ENCODE data around the gene SMIM10. TPM values are rescaled to one million over a fixed set of nuclear protein-coding genes. Genes with fewer than 3 reads are reported as not detected.
"Not testable (repeated sequence)": the region's sequence is repeated elsewhere in the genome, so short reads cannot be mapped to it uniquely, and the experiment has no call there.

SMIM10 gene
- total and polyA plus RNA-seq, 2 experiments from 2014 or later = 3.8 to 6.7 TPM

- in situ Hi-C loops (cut with MboI) = no loop called here
- WGBS, 2 experiments (ENCODE audit: low coverage in 1 of 2, low lambda C conversion rate in 2 of 2, missing lambda C conversion rate in 2 of 2) = 87 to 91% methylated on average over 2 to 4 of the region's 4 CpGs
- no peaks in the 10 kb centered on the region for H3K9me2 ChIP-seq (ENCODE audit: insufficient read depth)
These were observed 20.1 kb downstream of the SMIM10 start for GRCh38 chrX:135010921-135011320.

GRCh38 chrX:135015523-135016245, 24.9 kb downstream of the SMIM10 start:
- in situ Hi-C loops (cut with MboI) = no loop called here
- no peaks in the 10 kb centered on the region for H3K9me2 ChIP-seq (ENCODE audit: insufficient read depth)

More at GRCh38 chrX:135010921-135011320, 20.1 kb downstream of the SMIM10 start:
- DNase-seq = no peak
- Histone ChIP-seq H3F3A (ENCODE audit: insufficient read depth) (no peaks in the 10 kb centered on the region), H3K4me2 (ENCODE audit: unreplicated experiment) (no peak overlapping the region), H3K9ac (no peak overlapping the region), H3K27ac (no peak overlapping the region), H3K4me3 (no peak overlapping the region), H3K27me3 (replicated peaks; ENCODE audit: insufficient read depth) (no peaks in the 10 kb centered on the region), H3K79me2 (ENCODE audit: insufficient read depth) (no peaks in the 10 kb centered on the region), H3K4me1 (ENCODE audit: insufficient read depth) (no peaks in the 10 kb centered on the region), H2AFZ (no peak overlapping the region), H4K20me1 (ENCODE audit: insufficient read depth) (no peaks in the 10 kb centered on the region), H3K9me3 (ENCODE audit: low read depth) (no peaks in the 10 kb centered on the region), H3K36me3 (ENCODE audit: low read depth) (no peaks in the 10 kb centered on the region)
- TF ChIP-seq EZH2 (IDR thresholded peaks at IDR 0.05; ENCODE audit: insufficient read depth, poor library complexity, severe bottlenecking) (no peak), EZH2phosphoT487 (IDR thresholded peaks at IDR 0.05; ENCODE audit: insufficient read depth, low read depth) (no peak)

GRCh38 chrX:135019890-135020289, 29.1 kb downstream of the SMIM10 start:
- DNase-seq; H3K9ac ChIP-seq; H3K4me3 ChIP-seq; H3K4me2 ChIP-seq (ENCODE audit: unreplicated experiment); H3K9me3 ChIP-seq (ENCODE audit: low read depth); H3K27ac ChIP-seq; H3K4me1 ChIP-seq (ENCODE audit: insufficient read depth); H3K36me3 ChIP-seq (ENCODE audit: low read depth); H3K9me2 ChIP-seq (ENCODE audit: insufficient read depth); H3K27me3 ChIP-seq (replicated peaks; ENCODE audit: insufficient read depth); H3F3A ChIP-seq (ENCODE audit: insufficient read depth); in situ Hi-C loops (cut with MboI); H2AFZ ChIP-seq; H4K20me1 ChIP-seq (ENCODE audit: insufficient read depth): not testable (repeated sequence)
- 86 to 91% methylated on average over 8 of the region's 8 CpGs for WGBS, 2 experiments (ENCODE audit: low coverage in 1 of 2, low lambda C conversion rate in 2 of 2, missing lambda C conversion rate in 2 of 2)
- peaks cover 22% of the 10 kb centered on the region for H3K79me2 ChIP-seq (ENCODE audit: insufficient read depth)

More at GRCh38 chrX:135015523-135016245, 24.9 kb downstream of the SMIM10 start:
- 88 to 97% methylated on average over 2 of the region's 2 CpGs for WGBS, 2 experiments (ENCODE audit: low coverage in 1 of 2, low lambda C conversion rate in 2 of 2, missing lambda C conversion rate in 2 of 2)
- no peaks in the 10 kb centered on the region for H3K36me3 ChIP-seq (ENCODE audit: low read depth)
- no peaks in the 10 kb centered on the region for H3K4me1 ChIP-seq (ENCODE audit: insufficient read depth)
- no peaks in the 10 kb centered on the region for H3K79me2 ChIP-seq (ENCODE audit: insufficient read depth)
- no peak overlapping the region for H3K4me3 ChIP-seq
- H3K9ac ChIP-seq = no peak overlapping the region
- H3F3A ChIP-seq (ENCODE audit: insufficient read depth) = no peaks in the 10 kb centered on the region
- no peaks in the 10 kb centered on the region for H3K9me3 ChIP-seq (ENCODE audit: low read depth)
- H2AFZ ChIP-seq = no peak overlapping the region
- no peak for DNase-seq
- H3K27me3 ChIP-seq (replicated peaks; ENCODE audit: insufficient read depth) = no peaks in the 10 kb centered on the region
- H3K4me2 ChIP-seq (ENCODE audit: unreplicated experiment) = no peak overlapping the region
- TF ChIP-seq EZH2phosphoT487 (IDR thresholded peaks at IDR 0.05; ENCODE audit: insufficient read depth, low read depth) (no peak), EZH2 (IDR thresholded peaks at IDR 0.05; ENCODE audit: insufficient read depth, poor library complexity, severe bottlenecking) (no peak)
- no peaks in the 10 kb centered on the region for H4K20me1 ChIP-seq (ENCODE audit: insufficient read depth)
- no peak overlapping the region for H3K27ac ChIP-seq

GRCh38 chrX:135023791-135024190, 33.0 kb downstream of the SMIM10 start:
- H3K27me3 ChIP-seq (replicated peaks; ENCODE audit: insufficient read depth); H2AFZ ChIP-seq; DNase-seq; H3K27ac ChIP-seq; H3K9ac ChIP-seq; H3K4me2 ChIP-seq (ENCODE audit: unreplicated experiment); in situ Hi-C loops (cut with MboI); H4K20me1 ChIP-seq (ENCODE audit: insufficient read depth); H3K4me1 ChIP-seq (ENCODE audit: insufficient read depth); H3K9me3 ChIP-seq (ENCODE audit: low read depth); H3K36me3 ChIP-seq (ENCODE audit: low read depth); H3K4me3 ChIP-seq; H3F3A ChIP-seq (ENCODE audit: insufficient read depth); H3K9me2 ChIP-seq (ENCODE audit: insufficient read depth): not testable (repeated sequence)
- 98 to 99% methylated on average over 6 of the region's 6 CpGs for WGBS, 2 experiments (ENCODE audit: low coverage in 1 of 2, low lambda C conversion rate in 2 of 2, missing lambda C conversion rate in 2 of 2)
- peaks cover 29% of the 10 kb centered on the region for H3K79me2 ChIP-seq (ENCODE audit: insufficient read depth)

GRCh38 chrX:135024526-135024925, 33.7 kb downstream of the SMIM10 start:
- no peak for DNase-seq
- Histone ChIP-seq H3K79me2 (ENCODE audit: insufficient read depth) (peaks cover 29% of the 10 kb centered on the region), H2AFZ (no peak overlapping the region), H3K27ac (no peak overlapping the region), H3K9me2 (ENCODE audit: insufficient read depth) (no peaks in the 10 kb centered on the region), H3K9me3 (ENCODE audit: low read depth) (no peaks in the 10 kb centered on the region), H3K4me3 (no peak overlapping the region), H3K27me3 (replicated peaks; ENCODE audit: insufficient read depth) (no peaks in the 10 kb centered on the region), H3K4me2 (ENCODE audit: unreplicated experiment) (no peak overlapping the region), H4K20me1 (ENCODE audit: insufficient read depth) (no peaks in the 10 kb centered on the region), H3F3A (ENCODE audit: insufficient read depth) (no peaks in the 10 kb centered on the region), H3K36me3 (ENCODE audit: low read depth) (no peaks in the 10 kb centered on the region), H3K9ac (no peak overlapping the region), H3K4me1 (ENCODE audit: insufficient read depth) (peaks cover 9% of the 10 kb centered on the region)
- in situ Hi-C loops (cut with MboI) = no loop called here
- TF ChIP-seq EZH2 (IDR thresholded peaks at IDR 0.05; ENCODE audit: insufficient read depth, poor library complexity, severe bottlenecking) (no peak), EZH2phosphoT487 (IDR thresholded peaks at IDR 0.05; ENCODE audit: insufficient read depth, low read depth) (no peak)
- 96 to 97% methylated on average over 9 of the region's 9 CpGs for WGBS, 2 experiments (ENCODE audit: low coverage in 1 of 2, low lambda C conversion rate in 2 of 2, missing lambda C conversion rate in 2 of 2)

GRCh38 chrX:135030207-135030963, 39.6 kb downstream of the SMIM10 start:
- H4K20me1 ChIP-seq (ENCODE audit: insufficient read depth); H3K27ac ChIP-seq; H3K4me2 ChIP-seq (ENCODE audit: unreplicated experiment); DNase-seq; H3K9me3 ChIP-seq (ENCODE audit: low read depth); H2AFZ ChIP-seq; H3K4me1 ChIP-seq (ENCODE audit: insufficient read depth); H3K36me3 ChIP-seq (ENCODE audit: low read depth); in situ Hi-C loops (cut with MboI); H3K4me3 ChIP-seq; H3K9ac ChIP-seq; H3F3A ChIP-seq (ENCODE audit: insufficient read depth); H3K27me3 ChIP-seq (replicated peaks; ENCODE audit: insufficient read depth); H3K9me2 ChIP-seq (ENCODE audit: insufficient read depth): not testable (repeated sequence)
- peaks cover 23% of the 10 kb centered on the region for H3K79me2 ChIP-seq (ENCODE audit: insufficient read depth)
- 89 to 91% methylated on average over 9 of the region's 9 CpGs for WGBS, 2 experiments (ENCODE audit: low coverage in 1 of 2, low lambda C conversion rate in 2 of 2, missing lambda C conversion rate in 2 of 2)
